Skeletal muscle tissue (tissue), 4 donors: ENCODE measurements around the gene ZNF366. TPM values are rescaled to one million over a fixed set of nuclear protein-coding genes. Genes with fewer than 3 reads are reported as not detected.

Experiments used
- H3K27ac ChIP-seq: one replicate; pipeline ENCODE4 v1.7.0; 2013; ENCODE audit warnings: mild to moderate bottlenecking, low read depth, low read length, inconsistent platforms
- H3K27me3 ChIP-seq, 3 donors: one replicate each; pipeline ENCODE4 v1.7.0; 2013; ENCODE audit warnings: low read length in 3 of 3; ENCODE audit not compliant: control insufficient read depth in 3 of 3, insufficient read depth in 3 of 3
- H3K36me3 ChIP-seq, 3 donors: one replicate each; pipeline ENCODE4 v1.7.0; 2013; ENCODE audit warnings: low read length in 3 of 3; ENCODE audit not compliant: control insufficient read depth in 3 of 3, insufficient read depth in 3 of 3
- H3K4me1 ChIP-seq, 3 donors: one replicate each; pipeline ENCODE4 v1.7.0; 2013; ENCODE audit warnings: low read length in 3 of 3, mild to moderate bottlenecking in 3 of 3; ENCODE audit not compliant: control insufficient read depth in 3 of 3, insufficient read depth in 3 of 3
- H3K4me3 ChIP-seq, 3 donors: one replicate each; pipeline ENCODE4 v1.7.0; 2013; ENCODE audit warnings: low read length in 3 of 3
- H3K9ac ChIP-seq, 3 donors: one replicate each; pipeline ENCODE4 v1.7.0; 2013; ENCODE audit warnings: low read length in 3 of 3, mild to moderate bottlenecking in 3 of 3, moderate library complexity in 2 of 3, low read depth in 1 of 3
- H3K9me3 ChIP-seq, 3 donors: one replicate each; pipeline ENCODE4 v1.7.0; 2013; ENCODE audit warnings: low read length in 3 of 3; ENCODE audit not compliant: control insufficient read depth in 3 of 3
- total RNA-seq: library from RNA; depleted of rRNA; stranded (reverse); fragments of >200 nt; gene quantifications from one replicate; pipeline ENCODE4 v1.2.3, GENCODE V29; 2014
- donor health status: Osteomylitis.

ZNF366 gene
- total RNA-seq, 1 donor from 2014 or later: 1.6 TPM

DNA sequence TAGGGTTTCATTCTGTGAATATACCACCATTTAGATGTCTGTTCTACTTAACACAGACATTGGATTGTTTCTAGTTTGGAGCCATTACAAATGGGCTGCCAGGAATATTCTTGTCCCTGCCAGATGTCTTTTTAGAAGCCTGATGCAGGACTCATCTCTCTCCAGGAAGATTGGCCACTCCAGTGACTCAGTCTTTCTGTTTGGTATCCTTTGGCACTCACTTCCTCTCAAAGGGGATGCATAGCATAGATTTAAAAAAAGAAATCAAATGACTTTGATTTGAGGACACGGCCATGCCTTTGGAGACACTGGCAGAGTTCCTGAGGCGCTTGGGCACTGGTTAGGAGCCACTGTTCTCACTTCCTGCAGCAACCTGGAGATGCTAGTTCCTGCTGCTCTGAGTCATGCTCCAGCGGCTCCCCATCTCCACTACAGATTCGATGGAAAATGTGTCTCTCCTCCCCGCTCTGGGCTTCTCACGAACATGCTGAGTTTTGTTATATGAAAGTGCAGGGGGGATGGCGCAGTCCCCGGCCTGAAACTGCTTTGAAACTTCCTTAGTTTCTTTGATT, 3.5 kb upstream of the ZNF366 start:
- no peaks in the 10 kb centered on the region for H3K9me3 ChIP-seq
- H3K9ac ChIP-seq: peak overlapping the region in 2 of 3 donors; percentile 4 to 46
- peak overlapping the region in 1 of 3 donors; percentile 38 for H3K4me3 ChIP-seq
- no peaks in the 10 kb centered on the region for H3K27me3 ChIP-seq
- peaks cover 46 to 63% (median 56%) of the 10 kb centered on the region in 3 donors for H3K4me1 ChIP-seq
- H3K27ac ChIP-seq: peak overlapping the region; percentile 83
- H3K36me3 ChIP-seq: no peaks in the 10 kb centered on the region

DNA sequence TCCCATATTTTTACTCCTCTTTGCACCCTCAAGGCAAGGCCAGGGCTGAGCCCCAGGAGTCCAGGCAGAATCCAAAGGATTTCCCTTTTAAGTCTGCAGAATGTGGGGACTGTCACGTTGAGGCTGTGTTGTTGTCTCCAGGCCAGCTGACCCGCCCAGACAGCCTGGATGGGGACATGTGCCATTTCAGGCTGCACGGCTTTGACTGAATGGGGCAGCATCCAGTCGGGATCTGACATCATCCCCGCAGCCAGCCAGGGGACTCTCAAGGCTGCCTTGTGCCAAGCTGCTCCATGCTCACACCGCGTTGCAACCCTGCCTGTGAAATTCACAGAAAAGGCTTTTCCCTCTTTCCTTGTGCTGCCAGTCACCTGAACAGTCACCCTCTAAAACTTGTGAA, 2.2 kb upstream of the ZNF366 start:
- H3K4me3 ChIP-seq: peak overlapping the region in 2 of 3 donors; percentile 16 to 28
- H3K9ac ChIP-seq: peak overlapping the region; percentile 23 to 63 (median 60)
- no peaks in the 10 kb centered on the region for H3K36me3 ChIP-seq
- no peaks in the 10 kb centered on the region for H3K27me3 ChIP-seq
- peak overlapping the region; percentile 83 for H3K27ac ChIP-seq
- H3K9me3 ChIP-seq: no peaks in the 10 kb centered on the region
- peaks cover 42 to 70% (median 59%) of the 10 kb centered on the region in 3 donors for H3K4me1 ChIP-seq

DNA sequence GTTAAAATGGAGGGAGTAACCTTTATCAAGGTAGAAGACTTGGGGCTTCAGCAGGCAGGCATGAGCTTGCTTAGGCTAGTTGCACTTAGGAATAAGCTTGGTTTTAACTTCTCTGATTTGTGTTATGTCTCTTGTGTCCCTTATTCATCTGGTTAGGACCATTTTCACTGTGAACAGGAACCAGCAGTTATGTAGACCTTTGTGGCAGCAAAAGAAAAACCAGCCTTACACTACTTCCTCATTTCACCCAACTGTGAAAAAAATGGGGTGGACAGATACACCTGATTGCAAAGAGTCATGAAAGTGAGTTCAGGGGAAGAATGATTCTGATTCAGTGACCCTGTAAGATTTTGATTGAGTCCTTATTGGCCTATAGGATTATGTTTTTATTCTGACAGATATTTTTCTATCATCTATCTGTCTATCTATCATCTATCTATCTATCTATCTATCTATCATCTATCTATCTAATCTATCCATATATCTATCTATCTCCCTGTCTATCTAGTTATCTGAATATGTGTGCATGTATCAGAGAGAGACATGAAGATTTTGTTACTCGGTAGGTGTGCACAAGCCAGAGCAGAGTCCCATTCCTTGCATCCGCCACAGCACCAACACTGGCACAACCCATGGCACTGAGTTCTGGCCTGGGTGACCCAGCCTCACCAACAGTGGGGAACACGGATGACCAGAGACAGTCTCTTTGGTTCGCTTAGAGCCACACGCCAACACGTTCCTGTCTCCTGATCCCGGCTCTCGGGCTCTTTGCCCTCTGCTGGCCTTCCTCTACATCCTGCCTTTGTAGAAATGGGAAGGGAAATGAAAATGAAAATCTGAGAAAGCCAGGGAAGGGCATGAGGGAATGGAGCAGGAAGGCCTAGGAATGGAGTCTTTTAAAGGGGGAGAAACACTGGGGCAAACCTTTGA, 1.3 kb upstream of the ZNF366 start:
- Histone ChIP-seq H3K36me3 (no peaks in the 10 kb centered on the region), H3K27me3 (no peaks in the 10 kb centered on the region), H3K4me3 (no peak overlapping the region), H3K4me1 (peaks cover 47 to 78% (median 67%) of the 10 kb centered on the region in 3 donors), H3K9me3 (no peaks in the 10 kb centered on the region), H3K27ac (peak overlapping the region; percentile 83), H3K9ac (peak overlapping the region; percentile 49 to 63 (median 60))

DNA sequence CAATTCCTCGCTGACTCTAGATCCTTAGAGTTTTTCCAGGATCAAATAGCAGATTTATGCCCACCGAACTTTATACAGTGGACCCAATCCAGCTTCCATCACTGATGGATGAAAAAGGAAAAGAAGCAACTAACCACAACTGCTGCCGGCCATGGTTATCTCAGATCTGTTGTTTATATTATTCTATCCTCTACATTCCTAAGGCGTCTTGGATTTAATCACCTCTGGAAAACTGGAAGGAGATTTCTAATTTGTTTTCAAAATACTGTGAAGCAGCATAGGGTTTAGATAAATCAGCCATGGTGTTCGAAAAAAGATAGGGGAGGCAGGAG, 663 bp upstream of the ZNF366 start:
- Histone ChIP-seq H3K27me3 (no peaks in the 10 kb centered on the region), H3K9ac (peak overlapping the region in 2 of 3 donors; percentile 22 to 52), H3K27ac (peak overlapping the region; percentile 83), H3K4me1 (peaks cover 48 to 81% (median 70%) of the 10 kb centered on the region in 3 donors), H3K36me3 (no peaks in the 10 kb centered on the region), H3K4me3 (no peak overlapping the region), H3K9me3 (no peaks in the 10 kb centered on the region)

DNA sequence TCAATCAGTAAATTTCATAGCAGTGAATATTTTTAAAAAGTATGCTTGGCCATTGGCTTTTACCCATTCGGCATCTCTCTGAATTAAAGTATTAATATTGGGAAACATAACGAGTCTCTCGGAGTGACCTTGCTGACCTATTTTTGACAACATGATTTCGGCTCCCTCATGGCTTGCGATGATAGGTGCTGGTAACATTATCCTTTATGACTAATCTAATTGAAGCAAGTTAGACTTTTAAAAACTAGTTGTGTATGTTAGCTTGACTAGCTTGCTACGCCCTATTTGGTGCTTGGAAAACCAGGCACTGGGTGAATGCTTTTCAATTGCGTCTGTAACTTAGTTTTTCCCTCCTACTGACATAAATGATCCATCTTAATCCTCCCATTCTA, 1.1 kb downstream of the ZNF366 start:
- Histone ChIP-seq H3K4me1 (peaks cover 52 to 73% (median 65%) of the 10 kb centered on the region in 3 donors), H3K27ac (peak overlapping the region; percentile 83), H3K9me3 (no peaks in the 10 kb centered on the region), H3K9ac (peak overlapping the region in 1 of 3 donors; percentile 52), H3K36me3 (no peaks in the 10 kb centered on the region), H3K27me3 (no peaks in the 10 kb centered on the region), H3K4me3 (peak overlapping the region; percentile 28 to 61 (median 49))

DNA sequence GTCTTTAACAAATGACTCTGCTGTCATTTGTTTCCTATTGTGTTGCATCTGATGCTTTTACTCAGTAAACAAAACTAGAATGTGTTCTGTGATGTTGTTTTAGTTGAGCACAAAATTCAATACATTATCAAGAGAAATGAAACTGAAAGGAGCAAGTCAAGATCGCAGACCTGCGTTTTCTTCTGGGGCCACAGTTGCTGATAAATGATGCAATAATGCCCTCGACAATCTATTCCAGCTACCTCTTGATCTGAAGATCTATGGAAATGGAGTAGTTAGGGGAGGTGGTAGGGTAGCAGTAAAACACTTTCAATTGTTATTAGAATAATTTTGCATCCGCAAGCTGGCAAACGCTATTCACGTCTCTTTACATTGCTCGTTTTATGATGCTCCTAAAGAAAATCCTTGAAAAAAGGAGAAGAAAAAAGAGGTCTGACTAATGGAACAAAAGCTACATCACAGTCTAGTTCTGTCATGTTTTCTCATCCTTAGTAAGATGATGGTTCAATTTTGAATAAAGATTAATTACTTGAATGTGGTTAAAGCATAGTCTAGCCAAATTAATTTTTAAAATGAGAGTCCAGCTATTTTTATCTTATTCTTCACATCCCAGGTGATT, 1.6 kb downstream of the ZNF366 start:
- Histone ChIP-seq H3K9me3 (no peaks in the 10 kb centered on the region), H3K36me3 (no peaks in the 10 kb centered on the region), H3K27me3 (no peaks in the 10 kb centered on the region), H3K9ac (peak overlapping the region in 1 of 3 donors; percentile 52), H3K4me1 (peaks cover 47 to 68% (median 60%) of the 10 kb centered on the region in 3 donors), H3K27ac (peak overlapping the region; percentile 83), H3K4me3 (peak overlapping the region in 2 of 3 donors; percentile 28 to 61)

DNA sequence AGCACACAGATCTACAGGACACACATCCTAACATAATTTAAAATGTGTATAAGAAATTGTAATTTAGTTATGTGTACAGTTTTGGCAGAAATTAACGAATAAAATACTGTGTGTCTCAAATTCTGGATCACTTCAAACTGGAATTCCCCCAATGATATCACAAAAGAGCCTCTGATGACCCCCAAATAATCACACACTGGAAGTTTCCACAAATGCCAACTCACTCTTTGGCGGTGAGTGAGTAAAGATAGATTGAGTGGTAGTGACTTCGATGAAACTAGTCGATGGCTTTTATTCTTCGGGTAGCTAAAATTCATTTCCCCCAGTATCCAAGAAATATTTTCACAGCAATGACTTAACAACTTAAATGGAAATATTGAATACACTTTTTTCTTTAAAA, 2.2 kb downstream of the ZNF366 start:
- Histone ChIP-seq H3K27ac (peak overlapping the region; percentile 83), H3K9me3 (no peaks in the 10 kb centered on the region), H3K36me3 (no peaks in the 10 kb centered on the region), H3K4me1 (peaks cover 40 to 62% (median 57%) of the 10 kb centered on the region in 3 donors), H3K9ac (no peak overlapping the region), H3K27me3 (no peaks in the 10 kb centered on the region), H3K4me3 (peak overlapping the region in 1 of 3 donors; percentile 61)

DNA sequence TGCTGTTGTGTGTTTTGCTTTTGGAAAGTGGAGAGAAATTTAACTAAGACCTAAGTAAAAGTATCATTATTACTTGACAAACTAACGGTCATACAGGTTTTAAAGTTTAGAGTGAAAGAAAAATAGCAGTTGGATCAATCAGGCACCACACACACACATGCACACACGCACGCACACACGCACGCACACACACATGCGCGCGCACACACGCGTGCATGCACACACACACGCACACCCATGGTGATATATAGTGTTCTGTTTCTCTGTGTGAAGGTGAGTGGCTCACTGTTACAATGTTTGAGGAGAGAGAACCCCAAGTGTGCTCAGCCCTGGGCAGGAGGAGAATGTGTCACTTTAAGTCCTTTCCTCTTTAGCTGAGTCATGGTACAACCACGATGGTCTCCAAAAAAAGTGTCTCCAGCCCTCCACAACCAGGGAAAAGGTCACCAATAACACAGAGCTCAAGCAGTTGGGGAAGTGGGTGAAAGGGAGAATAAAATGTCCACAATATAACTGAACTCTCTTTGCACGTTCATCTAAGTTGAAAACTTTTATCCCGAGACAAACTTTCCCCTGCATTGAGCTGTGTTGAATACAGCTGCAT, 3.2 kb downstream of the ZNF366 start:
- Histone ChIP-seq H3K4me3 (peak overlapping the region; percentile 32 to 46 (median 45)), H3K27ac (peak overlapping the region; percentile 83), H3K27me3 (no peaks in the 10 kb centered on the region), H3K4me1 (peaks cover 34 to 55% (median 48%) of the 10 kb centered on the region in 3 donors), H3K9me3 (no peaks in the 10 kb centered on the region), H3K9ac (no peak overlapping the region), H3K36me3 (no peaks in the 10 kb centered on the region)

DNA sequence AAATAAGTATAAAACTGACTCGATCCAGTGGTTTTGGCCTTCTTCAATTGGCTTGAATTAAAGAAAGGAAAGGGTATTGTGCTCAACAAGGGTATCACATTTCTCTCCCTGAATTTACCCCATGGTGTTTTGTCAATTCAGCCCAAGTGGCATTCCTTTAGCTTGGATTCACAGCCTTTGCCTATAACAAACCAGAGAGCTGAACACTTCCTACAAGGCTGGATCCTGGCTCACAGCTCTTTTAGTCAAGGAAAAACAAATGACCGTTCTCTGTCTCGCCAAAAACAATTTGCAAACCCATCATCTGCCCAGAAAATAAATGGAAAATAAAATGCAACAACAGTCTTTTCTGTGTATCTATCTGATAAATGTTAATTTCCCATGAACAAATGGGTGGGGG, 5.7 kb downstream of the ZNF366 start:
- Histone ChIP-seq H3K27ac (no peak overlapping the region), H3K9me3 (no peaks in the 10 kb centered on the region)

More for the DNA sequence above, 5.7 kb downstream of the ZNF366 start:
- no peaks in the 10 kb centered on the region for H3K36me3 ChIP-seq
- peaks cover 18 to 33% (median 29%) of the 10 kb centered on the region in 3 donors for H3K4me1 ChIP-seq
- H3K27me3 ChIP-seq: no peaks in the 10 kb centered on the region
- no peak overlapping the region for H3K4me3 ChIP-seq
- H3K9ac ChIP-seq: no peak overlapping the region
